HUES64 (cell line): ENCODE measurements around the gene MRPL34.

ENCODE experiments used
- H3K27ac ChIP-seq: 2 replicates; pipeline ENCODE4 v1.7.0; 2013; ENCODE audit warnings: low read depth, low read length, inconsistent platforms
- H3K27me3 ChIP-seq: 2 replicates; pipeline ENCODE4 v1.6.1; 2013; ENCODE audit warnings: mild to moderate bottlenecking, low read length; ENCODE audit not compliant: insufficient read depth
- H3K36me3 ChIP-seq: 2 replicates; pipeline ENCODE4 v1.6.1; 2013; ENCODE audit warnings: mild to moderate bottlenecking, low read length; ENCODE audit not compliant: insufficient read depth
- H3K4me1 ChIP-seq: 2 replicates; pipeline ENCODE4 v1.6.1; 2013; ENCODE audit warnings: mild to moderate bottlenecking, low read length, moderate library complexity; ENCODE audit not compliant: insufficient read depth
- H3K4me3 ChIP-seq: 2 replicates; pipeline ENCODE4 v1.5.1; 2013; ENCODE audit warnings: mild to moderate bottlenecking, low read length, moderate library complexity
- H3K9ac ChIP-seq: 2 replicates; pipeline ENCODE4 v1.6.1; 2013; ENCODE audit warnings: mild to moderate bottlenecking, low read depth, low read length
- H3K9me3 ChIP-seq: 2 replicates; pipeline ENCODE4 v1.6.1; 2013; ENCODE audit warnings: low read depth, low read length; ENCODE audit not compliant: insufficient read depth
- WGBS: fragments of 150-250, 120-280 bp; methylation state at CpG from one replicate; pipeline ENCODE4 v1.1.7; 2013; ENCODE audit warnings: missing lambda C conversion rate; 5-methylcytosine and 5-hydroxymethylcytosine counted together

MRPL34 gene

GRCh38 chr19:17330262-17331044 lies 24.8 kb downstream of the MRPL34 start:
- Histone ChIP-seq H3K27ac (no peak overlapping the region), H3K36me3 (peaks cover 16% of the 10 kb centered on the region)
- 91% methylated on average over 24 of the region's 24 CpGs for WGBS

GRCh38 chr19:17331045-17331558 lies 25.4 kb downstream of the MRPL34 start:
- Histone ChIP-seq H3K9me3 (no peaks in the 10 kb centered on the region), H3K4me1 (0 out of 2 replicates have a peak, but pooled peaks cover 4% of the 10 kb centered on the region), H3K36me3 (peaks cover 11% of the 10 kb centered on the region), H3K27ac (no peak overlapping the region), H3K9ac (no peak overlapping the region), H3K27me3 (peaks cover 7% of the 10 kb centered on the region), H3K4me3 (no peak overlapping the region)
- 85% methylated on average over 13 of the region's 13 CpGs for whole genome bisulfite sequencing

More at GRCh38 chr19:17330262-17331044, 24.8 kb downstream of the MRPL34 start:
- Histone ChIP-seq H3K27me3 (peaks cover 7% of the 10 kb centered on the region), H3K9me3 (no peaks in the 10 kb centered on the region), H3K4me1 (0 out of 2 replicates have a peak, but pooled peaks cover 4% of the 10 kb centered on the region), H3K9ac (no peak overlapping the region), H3K4me3 (no peak overlapping the region)

GRCh38 chr19:17332360-17332676 lies 26.6 kb downstream of the MRPL34 start:
- no peak overlapping the region for H3K4me3 ChIP-seq
- no peak overlapping the region for H3K9ac ChIP-seq
- H3K36me3 ChIP-seq = peaks cover 6% of the 10 kb centered on the region; the same call in 1 of the 2 replicates
- H3K9me3 ChIP-seq = no peaks in the 10 kb centered on the region
- no peak overlapping the region for H3K27ac ChIP-seq
- no peaks in the 10 kb centered on the region for H3K4me1 ChIP-seq
- peaks cover 7% of the 10 kb centered on the region for H3K27me3 ChIP-seq
- 88% methylated on average over 8 of the region's 8 CpGs for WGBS

- 92% methylated on average over 45 of the region's 45 CpGs for WGBS
Observed at GRCh38 chr19:17332677-17333581, 27.3 kb downstream of the MRPL34 start.

GRCh38 chr19:17333611-17334413 lies 28.1 kb downstream of the MRPL34 start:
- Histone ChIP-seq H3K4me1 (no peaks in the 10 kb centered on the region), H3K36me3 (peaks cover 6% of the 10 kb centered on the region; the same call in 1 of the 2 replicates), H3K9ac (peak overlapping the region; percentile 91), H3K9me3 (no peaks in the 10 kb centered on the region), H3K4me3 (peak overlapping the region; percentile 92), H3K27ac (peak overlapping the region; percentile 8; the same call in 1 of the 2 replicates), H3K27me3 (peaks cover 7% of the 10 kb centered on the region)
- WGBS = 24% methylated on average over 52 of the region's 52 CpGs

More at GRCh38 chr19:17332677-17333581, 27.3 kb downstream of the MRPL34 start:
- H3K9ac ChIP-seq = no peak overlapping the region
- H3K27ac ChIP-seq = peak overlapping the region; percentile 14; the same call in 1 of the 2 replicates
- H3K27me3 ChIP-seq = peaks cover 7% of the 10 kb centered on the region
- H3K4me3 ChIP-seq = peak overlapping the region; percentile 6; the same call in 1 of the 2 replicates
- no peaks in the 10 kb centered on the region for H3K4me1 ChIP-seq
- no peaks in the 10 kb centered on the region for H3K9me3 ChIP-seq
- H3K36me3 ChIP-seq = peaks cover 6% of the 10 kb centered on the region; the same call in 1 of the 2 replicates

GRCh38 chr19:17334414-17335409 lies 29.0 kb downstream of the MRPL34 start, which contains the start of gene ANO8:
Gene ANO8 (minus strand): TSS chr19:17334855. CDS start chr19:17334670, 185 bp downstream.
- Histone ChIP-seq H3K9ac (peak within 1 kb of the TSS; percentile 91), H3K36me3 (peaks cover 6% of the 10 kb centered on the region; the same call in 1 of the 2 replicates), H3K9me3 (no peaks in the 10 kb centered on the region), H3K4me1 (peaks cover 2% of the 10 kb centered on the region; the same call in 1 of the 2 replicates), H3K4me3 (peak within 1 kb of the TSS; percentile 92), H3K27me3 (0 out of 2 replicates have a peak, but pooled peaks cover 2% of the 10 kb centered on the region), H3K27ac (peak within 1 kb of the TSS; percentile 75; the same call in 1 of the 2 replicates)
- whole genome bisulfite sequencing = 4% methylated on average over 86 of the region's 86 CpGs

- Histone ChIP-seq H3K27ac (no peak overlapping the region), H3K4me1 (peaks cover 2% of the 10 kb centered on the region; the same call in 1 of the 2 replicates), H3K9ac (no peak overlapping the region), H3K4me3 (no peak overlapping the region), H3K27me3 (no peaks in the 10 kb centered on the region), H3K9me3 (no peaks in the 10 kb centered on the region), H3K36me3 (peaks cover 6% of the 10 kb centered on the region; the same call in 1 of the 2 replicates)
- 88% methylated on average over 10 of the region's 10 CpGs for WGBS
Observed at GRCh38 chr19:17335575-17335974, 29.9 kb downstream of the MRPL34 start.

GRCh38 chr19:17336872-17337674 lies 31.4 kb downstream of the MRPL34 start, which contains the start of gene GTPBP3:
Gene GTPBP3 (plus strand): TSS chr19:17337553. CDS start chr19:17337612, 59 bp downstream.
- Histone ChIP-seq H3K27ac (peak within 1 kb of the TSS; percentile 88), H3K36me3 (peaks cover 16% of the 10 kb centered on the region), H3K9ac (peak within 1 kb of the TSS; percentile 87), H3K4me3 (peak within 1 kb of the TSS; percentile 89), H3K9me3 (no peaks in the 10 kb centered on the region), H3K27me3 (no peaks in the 10 kb centered on the region), H3K4me1 (peaks cover 5% of the 10 kb centered on the region; the same call in 1 of the 2 replicates)
- WGBS = under 1% methylated on average over 41 of the region's 41 CpGs
